Inflammatory macrophage treated with lipopolysaccharide for 4 hours (primary cell): ENCODE data around the gene ONECUT3.
"Not testable (repeated sequence)": the region's sequence is repeated elsewhere in the genome, so short reads cannot be mapped to it uniquely, and the experiment has no call there.

Experiments used
- DNase-seq: peaks from one replicate; pipeline ENCODE4 v3.0.0-alpha.2; 2020

ONECUT3 gene

GRCh38 chr19:1770866-1771576 lies 17.7 kb downstream of the ONECUT3 start:
- no peak for DNase-seq

DNA sequence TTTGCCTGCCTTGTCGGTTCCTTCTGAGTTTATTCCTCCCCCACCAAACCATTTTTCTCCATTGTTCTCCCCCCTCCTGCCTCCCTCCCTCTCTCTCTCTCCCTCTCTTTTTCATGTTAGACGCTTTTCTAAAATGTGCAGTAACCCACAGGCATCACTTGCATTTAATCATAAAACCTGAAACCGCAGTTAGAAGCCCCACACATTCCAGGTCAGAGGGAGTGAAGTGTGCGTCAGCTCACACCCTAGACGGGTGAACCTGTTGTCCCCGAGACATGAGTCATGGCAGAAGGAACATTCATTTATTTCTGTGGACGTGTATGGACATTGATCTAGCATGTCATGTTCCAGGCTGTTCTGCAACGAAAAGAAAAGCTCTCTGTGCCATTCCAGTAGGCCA lies 19.9 kb downstream of the ONECUT3 start:
- DNase-seq: no peak

- DNase-seq: no peak
Measured at GRCh38 chr19:1774989-1775772, 21.9 kb downstream of the ONECUT3 start.

DNA sequence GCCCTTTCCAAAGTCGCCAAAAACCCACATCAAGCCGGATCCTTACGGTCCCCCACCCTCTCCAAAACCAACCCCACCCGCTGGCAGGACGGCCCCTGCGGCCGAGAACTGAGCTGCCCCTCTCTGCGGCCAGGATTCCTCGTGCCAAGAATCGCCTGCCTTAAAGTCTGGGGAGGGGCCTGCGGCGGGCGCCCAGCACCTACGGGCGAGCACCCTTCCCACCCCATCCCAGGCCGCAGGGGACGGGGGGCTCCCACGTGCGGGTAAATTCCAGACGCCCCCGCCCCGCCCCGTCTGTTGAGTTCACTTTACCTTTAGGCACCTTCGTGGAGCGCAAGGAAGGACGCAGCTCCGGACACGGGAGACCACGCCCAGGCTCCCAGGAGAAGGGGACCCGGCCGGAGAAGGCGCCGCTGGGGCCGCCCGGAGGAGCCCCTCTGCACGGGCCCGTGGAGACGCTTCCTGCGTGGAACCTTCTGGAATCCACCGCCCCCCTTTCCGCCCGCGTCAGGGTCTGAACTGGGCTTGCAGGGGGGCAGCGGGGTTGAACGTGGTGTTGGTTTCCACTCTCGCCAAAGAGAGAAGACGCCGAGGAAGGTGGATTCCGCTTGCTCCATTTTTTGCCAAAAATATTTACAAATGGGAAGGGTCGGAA lies 22.8 kb downstream of the ONECUT3 start:
- DNase-seq: no peak

- DNase-seq: no peak
Measured at GRCh38 chr19:1776606-1777147, 23.4 kb downstream of the ONECUT3 start.

DNA sequence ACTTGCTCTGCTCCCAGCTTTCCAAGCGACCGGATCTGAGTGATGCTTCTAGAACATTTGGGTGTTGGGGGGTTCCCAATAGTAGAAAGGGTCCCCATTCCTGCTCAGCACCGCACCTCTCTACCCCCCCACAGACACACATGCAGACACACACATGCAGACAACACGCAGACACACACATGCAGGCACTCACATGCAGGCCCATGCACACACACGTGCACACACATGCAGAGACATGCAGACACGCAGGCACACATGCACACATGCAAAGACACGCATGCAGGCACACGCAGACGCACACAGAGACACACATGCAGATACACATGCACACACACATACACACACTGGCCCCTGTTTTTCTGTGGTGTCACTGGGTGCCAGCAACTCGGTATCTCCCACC lies 23.8 kb downstream of the ONECUT3 start:
- DNase-seq: no peak

DNA sequence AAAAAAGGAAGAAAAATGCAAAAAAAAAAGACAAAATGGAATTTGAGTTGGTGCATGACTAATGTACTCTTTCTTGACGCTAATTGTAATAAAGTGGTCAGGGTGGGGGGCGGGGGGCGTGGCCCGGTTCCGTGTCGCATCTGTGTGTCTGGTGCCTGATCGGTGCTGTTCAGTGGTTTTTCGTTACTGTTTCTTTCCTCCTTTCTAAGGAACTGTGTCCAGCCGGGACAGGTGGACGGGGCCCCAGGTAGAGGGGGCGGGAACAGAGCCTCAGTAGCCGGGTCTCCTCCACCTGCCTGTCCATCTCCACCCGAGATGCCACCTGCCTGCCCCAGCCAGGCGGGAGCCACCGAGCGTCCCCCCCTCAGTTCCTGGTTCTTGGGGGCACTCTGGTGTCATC lies 26.3 kb downstream of the ONECUT3 start:
- no peak for DNase-seq

- DNase-seq: peak; percentile 30
Measured at GRCh38 chr19:1780272-1780958, 27.1 kb downstream of the ONECUT3 start.

DNA sequence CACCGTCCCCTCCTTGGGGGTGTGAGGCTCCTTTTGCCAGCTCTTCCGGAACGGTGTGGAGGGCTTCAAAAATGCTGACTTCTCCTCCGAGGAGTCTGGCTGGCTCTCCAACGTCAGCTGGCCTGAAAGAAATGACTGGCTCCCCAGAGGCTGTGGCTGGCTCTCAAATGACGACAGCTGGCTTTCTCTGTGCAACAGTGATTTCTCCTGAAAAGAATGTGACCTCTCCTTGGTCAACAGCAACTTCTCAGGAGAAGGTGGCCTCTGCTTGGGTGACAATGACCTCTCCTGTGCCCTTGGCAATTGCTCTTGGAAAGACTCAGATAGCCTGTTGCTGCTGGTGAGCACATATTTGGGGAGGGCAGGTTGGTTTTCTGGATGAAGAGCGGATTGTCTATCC lies 29.2 kb downstream of the ONECUT3 start:
- no peak for DNase-seq

DNA sequence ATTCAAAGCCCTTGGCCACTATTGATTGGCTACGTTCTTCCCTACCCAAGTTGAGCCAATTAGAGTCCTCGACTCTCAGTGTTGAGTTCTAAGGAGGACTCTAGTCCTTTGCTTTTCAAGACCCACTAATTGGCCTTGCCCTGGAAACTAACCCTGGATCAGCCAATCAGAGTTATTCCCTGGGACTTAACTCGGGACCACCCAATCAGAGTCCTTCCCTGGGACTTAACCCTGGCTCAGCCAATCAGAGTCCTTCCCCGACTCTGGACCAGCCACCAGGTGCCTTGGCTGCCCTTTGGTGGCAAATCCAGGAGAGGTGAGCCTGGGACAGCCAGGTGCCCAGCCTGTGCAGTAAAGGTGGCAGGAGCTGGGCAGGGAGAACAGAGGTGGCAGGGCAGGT lies 30.0 kb downstream of the ONECUT3 start:
- DNase-seq: no peak

GRCh38 chr19:1783874-1784273 lies 30.6 kb downstream of the ONECUT3 start:
- peak; percentile 16 for DNase-seq

DNA sequence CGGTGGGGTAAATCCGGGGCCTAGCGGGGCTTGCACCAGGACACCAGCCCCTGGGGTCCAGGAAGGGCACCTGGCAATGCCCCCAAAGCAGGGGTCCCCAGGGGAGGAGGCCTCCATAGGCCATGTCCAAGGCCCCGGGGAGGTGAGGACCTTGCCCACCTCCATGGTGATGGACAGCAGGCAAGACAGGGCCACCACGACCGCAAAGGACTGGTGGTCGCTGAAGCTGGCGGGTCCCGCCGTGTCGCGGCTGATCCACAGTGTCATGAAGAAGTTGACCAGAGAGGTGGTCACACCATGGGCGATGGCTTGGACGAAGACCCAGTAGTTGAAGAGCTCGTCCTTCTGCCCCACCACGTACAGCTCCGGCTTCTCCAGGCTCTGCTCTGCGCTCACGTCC lies 32.0 kb downstream of the ONECUT3 start:
- no peak for DNase-seq

DNA sequence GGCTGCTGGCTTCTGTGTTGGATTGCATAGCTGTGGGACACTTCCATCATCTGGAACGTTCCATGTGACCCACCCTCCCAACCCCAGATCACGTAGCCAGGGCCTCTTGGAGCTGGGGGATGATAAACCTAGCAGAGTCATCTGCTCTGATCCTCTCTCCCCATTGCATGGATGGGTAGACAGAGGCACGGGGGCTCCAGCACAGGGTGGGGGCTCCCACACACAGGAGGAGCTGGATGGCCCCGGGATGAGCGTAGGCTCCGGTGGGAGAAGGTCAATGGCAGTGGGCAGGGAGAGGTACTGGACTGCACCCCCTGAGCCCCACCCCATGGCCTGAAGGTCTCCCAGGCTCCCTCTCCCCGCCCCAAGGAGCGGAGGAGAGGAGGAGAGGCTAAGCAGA lies 33.4 kb downstream of the ONECUT3 start:
- no peak for DNase-seq

- DNase-seq: no peak
Measured at GRCh38 chr19:1787116-1787515, 33.8 kb downstream of the ONECUT3 start.

- no peak for DNase-seq
Measured at GRCh38 chr19:1789261-1790041, 36.1 kb downstream of the ONECUT3 start.

- DNase-seq: no peak
Measured at GRCh38 chr19:1790054-1790792, 36.9 kb downstream of the ONECUT3 start.

GRCh38 chr19:1791879-1792278 lies 38.6 kb downstream of the ONECUT3 start:
- no peak for DNase-seq

DNA sequence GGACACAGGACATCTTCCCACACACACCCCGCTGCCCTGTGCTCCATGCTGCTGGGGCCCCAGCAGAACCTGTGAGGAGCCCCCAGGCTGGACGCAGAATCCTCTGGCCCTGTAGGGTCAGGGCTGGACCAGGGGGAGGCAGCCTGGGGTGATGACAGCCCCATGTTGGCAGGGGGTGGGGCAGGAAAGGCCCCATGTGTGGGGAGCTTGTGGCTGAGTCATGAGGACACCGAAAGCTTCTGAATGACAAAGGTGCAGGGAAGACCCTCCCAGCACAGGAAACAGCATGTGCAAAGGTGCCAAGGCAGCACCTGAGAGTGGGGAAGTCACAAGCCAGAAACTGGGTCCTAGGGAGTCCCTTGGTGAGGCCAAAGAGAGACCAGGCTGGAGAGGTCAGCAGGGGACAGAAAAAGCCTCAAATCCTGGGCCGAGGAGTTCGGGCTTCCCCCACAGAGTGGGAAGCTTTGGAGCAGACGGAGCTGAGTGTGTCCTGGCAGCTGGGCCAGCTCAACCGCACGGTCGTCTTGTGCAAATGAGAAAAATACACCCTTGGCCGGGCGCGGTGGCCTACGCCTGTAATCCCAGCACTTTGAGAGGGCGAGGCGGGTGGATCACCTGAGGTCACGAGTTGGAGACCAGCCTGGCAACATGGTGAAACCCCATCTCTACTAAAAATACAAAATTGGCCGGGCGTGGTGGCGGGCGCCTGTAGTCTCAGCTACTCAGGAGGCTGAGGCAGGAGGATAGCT lies 41.3 kb downstream of the ONECUT3 start:
- DNase-seq: no peak

DNA sequence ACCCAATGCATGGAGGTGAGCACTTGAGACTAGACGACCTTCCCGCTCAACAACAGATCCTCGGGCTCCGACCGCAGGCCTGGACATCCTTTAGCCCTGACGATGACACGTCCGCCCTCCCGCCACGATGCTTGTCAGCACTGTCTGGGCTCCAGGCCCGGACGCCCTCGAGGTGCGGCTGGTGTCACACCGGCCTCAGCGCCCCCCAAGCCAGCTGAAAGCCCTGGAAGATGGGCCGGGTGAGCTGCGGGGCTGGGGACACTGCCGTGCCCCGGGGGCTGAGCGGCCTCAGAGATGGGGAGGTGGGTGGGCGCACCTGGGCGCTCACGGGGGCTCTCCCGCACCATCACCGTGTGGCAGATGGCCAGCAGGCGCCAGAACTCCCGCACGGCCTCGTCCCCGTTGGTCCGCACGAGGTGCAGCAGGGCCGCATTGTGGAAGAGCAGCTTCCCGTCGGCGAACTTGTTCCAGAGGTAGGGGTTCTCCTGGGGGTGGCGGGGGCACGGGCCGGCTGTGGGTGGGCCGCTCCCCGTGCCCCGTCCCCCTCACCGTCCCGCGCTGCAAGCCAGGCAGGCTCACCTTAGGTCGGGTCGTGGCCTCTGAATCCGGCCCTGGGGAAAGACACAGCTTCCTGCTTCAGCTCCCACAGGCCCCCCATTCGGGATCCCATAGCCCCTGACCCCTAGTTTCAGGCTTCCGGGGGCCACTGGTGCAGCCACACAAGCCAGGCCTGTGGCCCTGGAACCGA lies 43.3 kb downstream of the ONECUT3 start:
- DNase-seq: no peak

DNA sequence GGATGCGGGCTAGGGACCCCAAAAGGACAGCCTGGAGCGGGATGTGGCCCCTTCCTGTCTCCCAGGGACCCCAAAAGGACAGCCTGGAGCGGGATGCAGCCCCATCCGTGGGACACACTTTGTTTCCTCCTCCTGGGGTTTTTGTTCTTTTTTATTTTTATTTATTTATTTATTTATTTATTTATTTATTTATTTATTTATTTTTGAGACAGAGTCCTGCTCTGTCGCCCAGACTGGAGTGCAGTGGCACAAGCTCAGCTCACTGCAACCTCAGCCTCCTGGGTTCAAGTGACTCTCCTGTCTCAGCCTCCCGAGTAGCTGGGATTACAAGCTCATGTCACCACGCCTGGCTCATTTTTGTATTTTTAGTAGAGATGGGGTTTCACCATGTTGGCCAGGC lies 44.0 kb downstream of the ONECUT3 start:
- not testable (repeated sequence) for DNase-seq
